AG04450 (cell line): ENCODE measurements around the gene PDCD4. TPM values are rescaled to one million over a fixed set of nuclear protein-coding genes. Genes with fewer than 3 reads are reported as not detected.

Source experiments
- CTCF ChIA-PET: fragments of 300-600, 350-600 bp; formaldehyde crosslinking; extraction: SDS; loops from one replicate; lab custom pipeline; 2022; ENCODE audit warnings: antibody characterized with exemption, inconsistent platforms; lab: Charles Lee
- POLR2A ChIA-PET: fragments of 350-600 bp; formaldehyde crosslinking; extraction: SDS; loops from one replicate; lab custom pipeline; 2021; ENCODE audit warnings: antibody characterized with exemption, inconsistent platforms; lab: Yijun Ruan, JAX
- DNase-seq: peaks from one replicate; pipeline ENCODE4 v3.0.0-alpha.2; 2011; ENCODE audit warnings: low read depth, low spot score
- H3K27ac ChIP-seq: one replicate; pipeline ENCODE4 v1.5.1; 2012; ENCODE audit warnings: low read depth, low read length, control low read depth
- H3K27me3 ChIP-seq: one replicate; pipeline ENCODE4 v1.6.0; 2012; ENCODE audit warnings: low read length; ENCODE audit not compliant: control insufficient read depth, insufficient read depth
- H3K4me3 ChIP-seq: 2 replicates; pipeline ENCODE4 v1.5.1; 2011; ENCODE audit warnings: mild to moderate bottlenecking, low read depth, low read length, control low read depth
- H3K9me3 ChIP-seq: 2 replicates; pipeline ENCODE4 v1.5.1; 2012; ENCODE audit warnings: low read length; ENCODE audit not compliant: control insufficient read depth, insufficient read depth
- CTCF ChIP-seq: IDR thresholded peaks from 2 replicates; pipeline ENCODE4 v1.5.1; 2011; ENCODE audit warnings: low read depth, low read length, control low read depth, inconsistent platforms
- polyA plus RNA-seq: library from polyadenylated mRNA; depleted of rRNA; stranded (reverse); fragments of >200 nt; gene quantifications from 2 replicates; pipeline ENCODE4 v1.2.3, GENCODE V29; 2011

Gene PDCD4
- polyA plus RNA-seq, 1 experiment = 95.4 TPM

GRCh38 chr10:110923856-110924493, 52.2 kb downstream of the PDCD4 start:
- Histone ChIP-seq H3K9me3 (no peaks in the 10 kb centered on the region), H3K4me3 (no peak overlapping the region), H3K27me3 (no peaks in the 10 kb centered on the region), H3K27ac (no peak overlapping the region)
- POLR2A ChIA-PET = no interaction called here
- no peak for DNase-seq
- TF ChIP-seq CTCF = no peak
- CTCF ChIA-PET = no interaction called here

- H3K9me3 ChIP-seq = no peaks in the 10 kb centered on the region
- H3K27me3 ChIP-seq = no peaks in the 10 kb centered on the region
- H3K27ac ChIP-seq = no peak overlapping the region
- no peak overlapping the region for H3K4me3 ChIP-seq
- ChIA-PET POLR2A (no interaction called here), CTCF (interaction anchor here (1.1 to 2.1 kb wide), 4 partner anchors 8 to 256 kb away, joined by 3 to 7 read pairs (median 4); partner anchors contain the start of gene BBIP1)
- TF ChIP-seq CTCF = no peak
- DNase-seq = no peak
Observed at GRCh38 chr10:110927461-110927860, 55.7 kb downstream of the PDCD4 start.

GRCh38 chr10:110931769-110932381, 60.1 kb downstream of the PDCD4 start:
- H3K9me3 ChIP-seq = no peaks in the 10 kb centered on the region
- ChIA-PET POLR2A (interaction anchor here (1.0 kb wide), 1 partner anchor 13 kb away, joined by 3 read pairs; the partner anchor contains the start of gene BBIP1), CTCF (no interaction called here)
- DNase-seq = no peak
- H3K4me3 ChIP-seq = no peak overlapping the region
- H3K27me3 ChIP-seq = no peaks in the 10 kb centered on the region
- no peak for TF ChIP-seq CTCF
- no peak overlapping the region for H3K27ac ChIP-seq

- no peaks in the 10 kb centered on the region for H3K27me3 ChIP-seq
- H3K4me3 ChIP-seq = no peak overlapping the region
- no peak overlapping the region for H3K27ac ChIP-seq
- DNase-seq = no peak
- POLR2A ChIA-PET = no interaction called here
- TF ChIP-seq CTCF = no peak
- CTCF ChIA-PET = no interaction called here
- H3K9me3 ChIP-seq = no peaks in the 10 kb centered on the region
Observed at GRCh38 chr10:110932505-110933180, 60.9 kb downstream of the PDCD4 start.

GRCh38 chr10:110936757-110937156, 65.0 kb downstream of the PDCD4 start:
- Histone ChIP-seq H3K27ac (no peak overlapping the region), H3K9me3 (no peaks in the 10 kb centered on the region), H3K27me3 (no peaks in the 10 kb centered on the region), H3K4me3 (no peak overlapping the region)
- POLR2A ChIA-PET = no interaction called here
- CTCF ChIA-PET = interaction anchor here (0.6 to 0.7 kb wide), 2 partner anchors 14 to 26 kb away, joined by 3 read pairs; no protein-coding TSS in a partner anchor
- no peak for TF ChIP-seq CTCF
- DNase-seq = no peak
